ENCODE results near the gene LTB4R2.

GRCh38 chr14:24308342-24309124 is 1.4 kb upstream of the LTB4R2 start:
- TF ChIP-seq CTCF (IDR thresholded peaks at IDR 0.05), result peak; percentile 49
- no peak for TF ChIP-seq EZH2 (IDR thresholded peaks at IDR 0.05; ENCODE audit: borderline replicate concordance, insufficient read depth, low read depth, low read length, poor library complexity, severe bottlenecking)

Data from B cell (primary cell).